ENCODE results near the gene DCHS2.

DCHS2 gene

GRCh38 chr4:154490234-154490582 is 1.4 kb downstream of the DCHS2 start:
- no peak for DNase-seq

GRCh38 chr4:154489558-154490233 is 1.9 kb downstream of the DCHS2 start:
- DNase-seq = no peak

- no peak for DNase-seq
Measured at GRCh38 chr4:154487145-154487544, 4.5 kb downstream of the DCHS2 start.

- DNase-seq = no peak
Measured at GRCh38 chr4:154485127-154485773, 6.3 kb downstream of the DCHS2 start.

GRCh38 chr4:154478547-154478946 is 13.1 kb downstream of the DCHS2 start:
- no peak for DNase-seq

- no peak for DNase-seq
Measured at GRCh38 chr4:154478128-154478527, 13.5 kb downstream of the DCHS2 start.

- no peak for DNase-seq
Measured at GRCh38 chr4:154476232-154476631, 15.4 kb downstream of the DCHS2 start.

GRCh38 chr4:154475820-154476219 is 15.8 kb downstream of the DCHS2 start:
- DNase-seq = no peak

GRCh38 chr4:154473497-154473896 is 18.1 kb downstream of the DCHS2 start:
- DNase-seq = no peak

- DNase-seq = no peak
Measured at GRCh38 chr4:154472858-154473257, 18.7 kb downstream of the DCHS2 start.

- no peak for DNase-seq
Measured at GRCh38 chr4:154471526-154472331, 19.9 kb downstream of the DCHS2 start.

- no peak for DNase-seq
Measured at GRCh38 chr4:154471032-154471431, 20.6 kb downstream of the DCHS2 start.

GRCh38 chr4:154467886-154468285 is 23.7 kb downstream of the DCHS2 start:
- no peak for DNase-seq

- no peak for DNase-seq
Measured at GRCh38 chr4:154466336-154466735, 25.3 kb downstream of the DCHS2 start.

- DNase-seq = no peak
Measured at GRCh38 chr4:154465085-154465484, 26.5 kb downstream of the DCHS2 start.

GRCh38 chr4:154464654-154465053 is 26.9 kb downstream of the DCHS2 start:
- DNase-seq = no peak

- no peak for DNase-seq
Measured at GRCh38 chr4:154462081-154462810, 29.4 kb downstream of the DCHS2 start.

GRCh38 chr4:154457471-154457870 is 34.1 kb downstream of the DCHS2 start:
- no peak for DNase-seq

- no peak for DNase-seq
Measured at GRCh38 chr4:154456889-154457288, 34.7 kb downstream of the DCHS2 start.

- DNase-seq = no peak
Measured at GRCh38 chr4:154456240-154456639, 35.4 kb downstream of the DCHS2 start.

- no peak for DNase-seq
Measured at GRCh38 chr4:154455111-154455510, 36.5 kb downstream of the DCHS2 start.

GRCh38 chr4:154454710-154455109 is 36.9 kb downstream of the DCHS2 start:
- DNase-seq = no peak

- DNase-seq = no peak
Measured at GRCh38 chr4:154452798-154453346, 38.7 kb downstream of the DCHS2 start.

Data from activated CD8-positive, alpha-beta memory T cell treated with anti-CD3 and anti-CD28 coated beads, Interleukin-2, amount 50 U/mL, for 4 hours (primary cell).